KMS-11 (cell line): ENCODE measurements around the gene BAIAP2L2.

ENCODE experiments used
- H2AFZ ChIP-seq: fragments of 200-600 bp; sonication (generic); 2 replicates; pipeline ENCODE4 v1.6.1; 2016; ENCODE audit warnings: antibody characterized with exemption, mixed run types, low read depth
- H3K27ac ChIP-seq: fragments of 200-600 bp; sonication (generic); 2 replicates; pipeline ENCODE4 v1.6.1; 2016; ENCODE audit warnings: mild to moderate bottlenecking, mixed run types
- H3K27me3 ChIP-seq: fragments of 200-600 bp; sonication (generic); 2 replicates; pipeline ENCODE4 v1.6.1; 2017; ENCODE audit warnings: mild to moderate bottlenecking, low read depth, mixed run types, moderate library complexity; ENCODE audit not compliant: insufficient read depth
- H3K36me3 ChIP-seq: fragments of 200-600 bp; sonication (generic); 2 replicates; pipeline ENCODE4 v1.6.1; 2017; ENCODE audit warnings: mild to moderate bottlenecking, mixed run types; ENCODE audit not compliant: insufficient read depth
- H3K4me1 ChIP-seq: fragments of 200-600 bp; sonication (generic); 2 replicates; pipeline ENCODE4 v1.6.1; 2016; ENCODE audit warnings: mild to moderate bottlenecking, low read depth, mixed run types; ENCODE audit not compliant: poor library complexity, severe bottlenecking
- H3K4me2 ChIP-seq: fragments of 200-600 bp; sonication (generic); 2 replicates; pipeline ENCODE4 v1.7.0; 2016; ENCODE audit warnings: mild to moderate bottlenecking, mixed run types
- H3K4me3 ChIP-seq: fragments of 200-600 bp; sonication (generic); IDR thresholded peaks from 2 replicates; pipeline ENCODE4 v1.6.1; 2017; ENCODE audit warnings: low read depth, low read length, mixed read lengths; ENCODE audit not compliant: insufficient read depth
- H3K79me2 ChIP-seq: fragments of 200-600 bp; sonication (generic); 2 replicates; pipeline ENCODE4 v1.6.1; 2016; ENCODE audit warnings: low read depth, mixed run types; ENCODE audit not compliant: insufficient read depth
- H3K9ac ChIP-seq: fragments of 200-600 bp; sonication (generic); 2 replicates; pipeline ENCODE4 v1.6.1; 2016; ENCODE audit warnings: mild to moderate bottlenecking, mixed run types
- H4K20me1 ChIP-seq: fragments of 200-600 bp; sonication (generic); 2 replicates; pipeline ENCODE4 v1.6.1; 2016; ENCODE audit warnings: mild to moderate bottlenecking, mixed run types; ENCODE audit not compliant: insufficient read depth
- TF ChIP-seq, protein P1 (sequence below): fragments of 200-600 bp; sonication (generic); conservative IDR thresholded peaks from 2 replicates; pipeline ENCODE4 v1.6.1; 2017; ENCODE audit warnings: low read depth, mild to moderate bottlenecking, antibody characterized with exemption, low read length, moderate library complexity, mixed read lengths

Gene BAIAP2L2

DNA sequence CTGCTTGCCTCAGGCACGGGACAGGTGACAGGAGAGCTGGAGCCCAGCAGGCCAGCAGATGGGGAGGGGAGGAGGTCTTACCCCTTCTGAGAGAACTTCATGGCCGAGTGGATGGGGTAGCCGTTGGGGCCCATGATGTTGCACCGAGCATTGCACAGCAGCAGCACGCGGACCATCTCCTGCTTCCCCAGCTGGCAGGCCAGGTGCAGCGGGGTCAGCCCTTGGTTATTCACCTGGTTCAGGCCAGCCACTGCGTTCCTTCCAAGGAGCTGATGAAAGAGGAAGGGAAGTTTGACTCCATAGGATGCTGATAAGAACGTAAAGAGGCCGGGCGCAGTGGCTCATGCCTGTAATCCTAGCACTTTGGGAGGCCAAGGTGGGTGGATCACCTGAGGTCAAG is 29.4 kb upstream of the BAIAP2L2 start:
- TF ChIP-seq, protein P1, sequence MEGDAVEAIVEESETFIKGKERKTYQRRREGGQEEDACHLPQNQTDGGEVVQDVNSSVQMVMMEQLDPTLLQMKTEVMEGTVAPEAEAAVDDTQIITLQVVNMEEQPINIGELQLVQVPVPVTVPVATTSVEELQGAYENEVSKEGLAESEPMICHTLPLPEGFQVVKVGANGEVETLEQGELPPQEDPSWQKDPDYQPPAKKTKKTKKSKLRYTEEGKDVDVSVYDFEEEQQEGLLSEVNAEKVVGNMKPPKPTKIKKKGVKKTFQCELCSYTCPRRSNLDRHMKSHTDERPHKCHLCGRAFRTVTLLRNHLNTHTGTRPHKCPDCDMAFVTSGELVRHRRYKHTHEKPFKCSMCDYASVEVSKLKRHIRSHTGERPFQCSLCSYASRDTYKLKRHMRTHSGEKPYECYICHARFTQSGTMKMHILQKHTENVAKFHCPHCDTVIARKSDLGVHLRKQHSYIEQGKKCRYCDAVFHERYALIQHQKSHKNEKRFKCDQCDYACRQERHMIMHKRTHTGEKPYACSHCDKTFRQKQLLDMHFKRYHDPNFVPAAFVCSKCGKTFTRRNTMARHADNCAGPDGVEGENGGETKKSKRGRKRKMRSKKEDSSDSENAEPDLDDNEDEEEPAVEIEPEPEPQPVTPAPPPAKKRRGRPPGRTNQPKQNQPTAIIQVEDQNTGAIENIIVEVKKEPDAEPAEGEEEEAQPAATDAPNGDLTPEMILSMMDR: no peak
- H3K4me1 ChIP-seq: no peaks in the 10 kb centered on the region
- H3K36me3 ChIP-seq: no peaks in the 10 kb centered on the region
- H3K4me2 ChIP-seq: no peak overlapping the region
- no peak overlapping the region for H3K27ac ChIP-seq
- no peaks in the 10 kb centered on the region for H3K27me3 ChIP-seq
- no peak overlapping the region for H3K9ac ChIP-seq
- no peaks in the 10 kb centered on the region for H4K20me1 ChIP-seq
- H3K79me2 ChIP-seq: no peaks in the 10 kb centered on the region
- H3K4me3 ChIP-seq: no peak overlapping the region
- no peak overlapping the region for H2AFZ ChIP-seq

DNA sequence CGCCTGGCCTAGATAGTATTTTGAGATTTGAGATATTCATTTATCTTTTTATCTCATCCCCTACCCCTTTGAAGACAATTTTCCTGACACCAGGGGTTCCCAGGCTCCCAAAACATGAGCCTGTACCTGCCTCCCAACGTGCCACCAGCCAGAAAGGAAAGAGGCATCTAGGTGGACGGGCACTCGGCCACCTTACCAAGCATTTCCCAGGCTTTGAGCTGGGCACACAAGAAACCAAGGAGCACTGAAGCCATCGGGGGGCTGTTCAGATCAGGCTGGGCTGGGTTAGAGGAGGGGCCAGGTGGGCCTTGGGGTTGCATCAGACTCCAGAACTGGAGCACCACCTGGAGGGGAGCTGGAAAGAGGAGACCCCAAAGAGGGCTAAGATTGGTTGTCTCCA is 28.5 kb upstream of the BAIAP2L2 start:
- Histone ChIP-seq H3K9ac (no peak overlapping the region), H3K4me3 (no peak overlapping the region), H3K79me2 (no peaks in the 10 kb centered on the region), H3K27me3 (no peaks in the 10 kb centered on the region), H4K20me1 (no peaks in the 10 kb centered on the region), H3K27ac (no peak overlapping the region), H3K36me3 (no peaks in the 10 kb centered on the region), H2AFZ (no peak overlapping the region), H3K4me2 (no peak overlapping the region), H3K4me1 (no peaks in the 10 kb centered on the region)
- TF ChIP-seq, protein P1: no peak

GRCh38 chr22:38137876-38138687 is 27.6 kb upstream of the BAIAP2L2 start:
- H3K27ac ChIP-seq: no peak overlapping the region
- no peaks in the 10 kb centered on the region for H4K20me1 ChIP-seq
- no peak overlapping the region for H2AFZ ChIP-seq
- no peaks in the 10 kb centered on the region for H3K36me3 ChIP-seq
- H3K9ac ChIP-seq: no peak overlapping the region
- no peak overlapping the region for H3K4me3 ChIP-seq
- TF ChIP-seq, protein P1: no peak
- H3K4me2 ChIP-seq: no peak overlapping the region
- no peaks in the 10 kb centered on the region for H3K79me2 ChIP-seq
- no peaks in the 10 kb centered on the region for H3K27me3 ChIP-seq
- H3K4me1 ChIP-seq: no peaks in the 10 kb centered on the region

DNA sequence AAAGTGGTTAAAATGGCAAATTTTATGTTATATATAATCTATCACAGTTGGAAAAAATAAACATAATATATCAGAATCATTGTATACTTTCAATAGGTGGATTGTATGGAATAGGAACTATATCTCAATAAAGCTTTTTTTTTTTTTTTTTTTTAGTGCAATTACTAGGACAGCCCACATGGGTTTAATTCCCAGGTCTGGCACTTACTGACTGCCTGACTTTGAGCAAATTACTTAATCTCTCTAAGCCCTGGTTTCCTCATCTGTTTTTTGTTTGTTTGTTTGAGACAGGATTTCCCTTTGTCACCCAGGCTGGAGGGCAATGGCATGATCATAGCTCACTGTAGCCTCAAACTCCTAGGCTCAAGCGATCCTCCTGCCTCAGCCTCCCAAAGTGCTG is 26.1 kb upstream of the BAIAP2L2 start:
- no peak overlapping the region for H3K4me3 ChIP-seq
- H3K36me3 ChIP-seq: no peaks in the 10 kb centered on the region
- H3K4me2 ChIP-seq: no peak overlapping the region
- no peaks in the 10 kb centered on the region for H3K27me3 ChIP-seq
- TF ChIP-seq, protein P1: no peak
- no peaks in the 10 kb centered on the region for H3K79me2 ChIP-seq
- no peaks in the 10 kb centered on the region for H4K20me1 ChIP-seq
- H2AFZ ChIP-seq: no peak overlapping the region
- no peak overlapping the region for H3K27ac ChIP-seq
- no peak overlapping the region for H3K9ac ChIP-seq
- peaks cover under 1% of the 10 kb centered on the region for H3K4me1 ChIP-seq
